Endothelial cell of umbilical vein (primary cell): ENCODE results near the gene SIDT1.

Source experiments
- CTCF ChIP-seq, 2 donors: IDR thresholded peaks; 1 replicate in 1 of 2; 2 replicates in 1 of 2; pipeline ENCODE4 v1.5.1; 2011; ENCODE audit warnings: low read length in 2 of 2, mild to moderate bottlenecking in 2 of 2, moderate library complexity in 2 of 2, control low read depth in 1 of 2, inconsistent platforms in 1 of 2, low read depth in 1 of 2; ENCODE audit not compliant: insufficient read depth in 1 of 2; ENCODE audit errors: extremely low read depth in 1 of 2
- POLR2A ChIP-seq: IDR thresholded peaks from 2 replicates; pipeline ENCODE4 v1.6.1; 2012; ENCODE audit warnings: low read depth, mild to moderate bottlenecking, control low read depth, low read length

DNA sequence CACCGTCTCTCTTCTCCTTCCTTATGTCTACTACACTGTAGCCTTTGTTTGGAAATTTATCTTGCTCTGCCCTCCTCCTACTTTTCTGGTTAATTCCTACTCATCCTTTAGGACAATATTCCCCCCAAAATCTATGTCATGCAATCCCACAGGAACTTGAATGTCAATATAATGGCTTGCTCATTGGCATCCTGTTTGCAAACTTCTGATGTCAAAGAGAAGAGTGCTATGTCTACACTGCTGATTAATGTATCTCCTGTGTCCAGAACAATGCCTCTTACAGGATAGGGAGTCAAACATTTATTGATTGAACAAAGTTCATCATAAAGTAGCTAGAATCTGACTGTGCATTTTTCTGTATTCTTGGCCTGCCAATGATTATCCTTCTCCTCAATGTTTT lies 22.8 kb downstream of the SIDT1 start:
- TF ChIP-seq CTCF (IDR thresholded peaks at IDR 0.05; ENCODE audit: extremely low read depth in 1 of 2, insufficient read depth in 1 of 2, low read depth in 1 of 2, low read length in 2 of 2), result no peak
- TF ChIP-seq POLR2A, result no peak
